HG03378 (cell line): ENCODE measurements around the gene LDLR.

ENCODE experiments used
- ATAC-seq: cut with Tn5 transposase; IDR thresholded peaks from one replicate; pipeline ENCODE4 v1.9.1; 2021; ENCODE audit warnings: mild to moderate bottlenecking, moderate library complexity; ENCODE audit not compliant: unreplicated experiment

The LDLR gene

DNA sequence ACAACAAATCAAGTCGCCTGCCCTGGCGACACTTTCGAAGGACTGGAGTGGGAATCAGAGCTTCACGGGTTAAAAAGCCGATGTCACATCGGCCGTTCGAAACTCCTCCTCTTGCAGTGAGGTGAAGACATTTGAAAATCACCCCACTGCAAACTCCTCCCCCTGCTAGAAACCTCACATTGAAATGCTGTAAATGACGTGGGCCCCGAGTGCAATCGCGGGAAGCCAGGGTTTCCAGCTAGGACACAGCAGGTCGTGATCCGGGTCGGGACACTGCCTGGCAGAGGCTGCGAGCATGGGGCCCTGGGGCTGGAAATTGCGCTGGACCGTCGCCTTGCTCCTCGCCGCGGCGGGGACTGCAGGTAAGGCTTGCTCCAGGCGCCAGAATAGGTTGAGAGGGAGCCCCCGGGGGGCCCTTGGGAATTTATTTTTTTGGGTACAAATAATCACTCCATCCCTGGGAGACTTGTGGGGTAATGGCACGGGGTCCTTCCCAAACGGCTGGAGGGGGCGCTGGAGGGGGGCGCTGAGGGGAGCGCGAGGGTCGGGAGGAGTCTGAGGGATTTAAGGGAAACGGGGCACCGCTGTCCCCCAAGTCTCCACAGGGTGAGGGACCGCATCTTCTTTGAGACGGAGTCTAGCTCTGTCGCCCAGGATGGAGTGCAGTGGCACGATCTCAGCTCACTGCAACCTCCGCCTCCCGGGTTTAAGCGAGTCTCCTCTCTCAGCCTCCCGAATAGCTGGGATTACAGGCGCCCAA is at the start of gene LDLR:
Gene LDLR, plus strand, starts transcription at position 210 of the 760 bp plus-strand sequence. Its CDS starts 86 bp downstream, at position 296.
- no peak for ATAC-seq

- no peak for ATAC-seq
Observed at GRCh38 chr19:11041194-11041593, 48.1 kb upstream of the LDLR start.

- no peak for ATAC-seq
Observed at GRCh38 chr19:11041966-11042627, 47.2 kb upstream of the LDLR start.

GRCh38 chr19:11044431-11044830 is 44.8 kb upstream of the LDLR start:
- no peak for ATAC-seq

- ATAC-seq = no peak
Observed at GRCh38 chr19:11045536-11045935, 43.7 kb upstream of the LDLR start.

- ATAC-seq = no peak
Observed at GRCh38 chr19:11046605-11047354, 42.5 kb upstream of the LDLR start.

- ATAC-seq = no peak
Observed at GRCh38 chr19:11047866-11048265, 41.4 kb upstream of the LDLR start.

DNA sequence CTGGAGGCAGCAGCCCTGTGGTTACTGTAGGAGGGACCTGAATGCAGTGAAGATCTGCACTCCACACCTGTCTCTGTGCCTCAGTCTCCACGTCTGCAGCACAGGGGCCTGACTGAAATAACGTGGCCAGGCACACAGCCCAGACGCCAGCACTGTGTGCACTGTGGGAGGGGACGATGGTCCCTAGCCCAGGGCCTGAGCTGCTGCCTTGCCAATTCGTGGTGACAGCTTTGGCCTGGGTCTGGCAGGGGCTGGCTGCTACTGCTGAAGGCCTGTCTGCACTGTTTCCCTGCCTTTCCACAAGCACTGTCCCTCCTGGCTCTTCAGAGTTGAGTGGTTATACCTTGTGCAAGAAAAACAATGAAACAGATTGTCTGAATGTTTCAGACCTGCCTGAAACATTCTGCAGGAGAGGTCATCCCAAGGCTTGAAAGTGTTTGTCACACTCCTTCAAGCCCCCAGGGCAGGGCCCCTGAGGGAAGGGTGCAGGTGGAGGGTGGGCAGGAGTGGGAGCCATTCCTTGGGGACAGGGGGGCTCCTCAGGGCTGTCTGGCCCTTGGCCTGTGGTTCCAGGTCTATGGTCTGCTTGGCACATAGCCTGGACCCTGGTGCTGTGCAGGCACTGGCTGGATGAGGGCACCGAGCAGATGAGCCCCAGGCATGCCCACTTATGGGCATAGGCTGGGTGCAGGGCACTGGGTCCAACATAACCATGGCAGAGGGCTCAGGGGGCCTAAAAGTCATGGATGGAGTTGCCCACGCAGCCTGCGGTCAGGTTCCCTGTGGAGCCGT is 38.7 kb upstream of the LDLR start:
- no peak for ATAC-seq

DNA sequence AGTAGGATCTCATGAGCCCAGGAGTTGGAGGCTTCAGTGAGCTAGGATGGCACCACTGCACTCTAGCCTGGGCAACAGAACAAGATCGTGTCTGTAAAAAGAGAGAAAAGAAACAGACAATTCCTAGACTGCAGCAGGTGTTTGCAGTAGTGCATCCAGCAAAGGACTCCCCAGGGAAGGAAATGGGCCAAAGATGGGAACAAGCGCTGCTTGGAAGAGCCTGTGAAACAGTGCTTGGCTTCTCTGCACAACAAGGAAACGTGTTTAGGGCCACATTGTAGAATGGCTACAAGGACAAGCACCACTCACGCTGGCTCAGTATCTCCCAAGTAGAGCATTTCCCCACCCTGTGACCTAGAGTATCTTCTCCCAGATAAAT is 35.5 kb upstream of the LDLR start:
- ATAC-seq = no peak

DNA sequence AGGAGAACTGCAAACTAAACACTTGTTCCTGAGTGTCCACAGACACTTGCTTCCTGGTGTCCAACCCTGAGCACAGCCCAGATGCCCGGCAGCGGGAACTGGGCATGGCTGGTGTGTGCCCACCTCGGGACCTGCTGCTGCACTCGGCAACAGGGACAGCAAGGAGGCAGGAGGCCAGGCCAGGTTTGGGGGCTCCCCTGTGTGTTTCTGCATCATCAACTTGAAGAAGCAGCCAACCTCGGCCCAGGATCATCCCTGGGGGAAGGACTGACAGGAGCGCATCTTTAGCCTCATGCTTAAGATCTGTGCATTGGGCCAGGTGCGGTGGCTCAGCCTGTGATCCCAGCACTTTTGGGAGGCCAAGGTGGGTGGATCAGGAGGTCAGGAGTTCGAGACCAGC is 35.1 kb upstream of the LDLR start:
- ATAC-seq = no peak

DNA sequence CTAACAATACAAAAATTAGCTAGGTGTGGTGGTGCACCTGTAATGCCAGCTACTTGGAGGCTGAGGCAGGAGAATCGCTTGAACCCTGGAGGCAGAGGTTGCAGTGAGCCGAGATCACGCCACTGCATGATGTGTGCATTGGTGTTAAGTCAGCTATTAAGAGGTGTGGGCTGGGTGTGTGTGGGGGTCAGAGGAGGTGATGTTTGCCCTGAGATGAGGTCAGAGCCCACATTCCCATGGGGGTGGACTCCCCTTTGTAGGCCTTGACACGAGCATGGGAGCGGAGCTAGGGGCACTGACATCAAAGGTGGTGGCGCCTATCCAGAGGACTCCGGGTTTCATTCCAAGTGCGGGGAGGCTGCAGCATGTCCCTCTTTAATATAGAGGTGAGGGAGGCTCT is 34.6 kb upstream of the LDLR start:
- ATAC-seq = no peak

- ATAC-seq = no peak
Observed at GRCh38 chr19:11058246-11059030, 30.8 kb upstream of the LDLR start.

GRCh38 chr19:11059511-11060358 is 29.5 kb upstream of the LDLR start:
- ATAC-seq = no peak

DNA sequence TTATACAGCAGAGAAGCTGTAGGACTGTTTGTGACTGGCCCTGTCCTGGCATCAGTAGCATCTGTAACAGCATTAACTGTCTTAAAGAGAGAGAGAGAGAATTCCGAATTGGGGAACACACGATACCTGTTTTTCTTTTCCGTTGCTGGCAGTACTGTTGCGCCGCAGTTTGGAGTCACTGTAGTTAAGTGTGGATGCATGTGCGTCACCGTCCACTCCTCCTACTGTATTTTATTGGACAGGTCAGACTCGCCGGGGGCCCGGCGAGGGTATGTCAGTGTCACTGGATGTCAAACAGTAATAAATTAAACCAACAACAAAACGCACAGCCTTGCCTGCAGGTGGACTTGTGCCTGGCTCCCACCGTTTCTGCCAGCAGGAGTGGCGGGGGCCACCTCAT is 27.3 kb upstream of the LDLR start:
- ATAC-seq = no peak

DNA sequence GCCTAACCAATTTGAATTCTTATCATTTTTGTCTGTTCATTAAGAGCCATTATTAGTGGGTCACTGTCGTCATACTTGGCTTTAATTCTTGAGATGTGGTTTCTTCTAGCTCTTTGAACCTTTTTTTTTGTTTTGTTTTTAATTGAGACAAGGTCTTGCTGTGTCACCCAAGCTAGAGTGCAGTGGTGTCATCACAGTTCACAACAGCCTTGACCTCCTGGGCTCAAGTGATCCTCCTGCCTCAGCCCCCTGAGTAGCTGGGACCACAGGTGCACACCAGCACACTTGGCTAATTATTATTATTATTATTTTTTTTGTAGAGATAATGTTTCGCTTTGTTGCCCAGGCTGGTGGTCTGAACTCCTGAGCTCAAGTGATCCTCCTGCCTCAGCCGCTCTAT is 25.8 kb upstream of the LDLR start:
- ATAC-seq = no peak

DNA sequence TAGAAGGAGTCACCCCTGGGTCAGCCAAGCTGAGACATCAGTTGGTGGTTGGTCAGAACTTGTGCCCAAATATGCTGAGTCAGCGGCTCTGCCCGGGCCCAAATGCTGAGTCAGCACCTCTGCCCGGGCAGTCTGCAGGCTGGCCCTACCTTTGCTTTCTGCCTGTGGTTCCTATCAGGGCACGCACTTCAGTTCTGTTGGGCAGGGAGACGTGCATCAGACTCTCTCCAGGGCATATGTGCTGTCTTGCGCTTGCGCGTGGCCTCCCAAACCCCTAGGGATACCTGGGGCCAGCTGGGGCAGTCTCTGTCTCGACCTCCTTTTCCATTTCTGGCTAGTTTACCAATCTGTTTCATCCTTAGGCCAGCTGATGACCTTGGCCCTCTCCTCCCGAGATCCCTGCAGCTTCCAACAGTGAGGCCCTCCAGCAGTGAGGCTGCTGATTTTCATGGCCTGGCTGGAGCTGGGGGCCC is 24.4 kb upstream of the LDLR start:
- no peak for ATAC-seq

DNA sequence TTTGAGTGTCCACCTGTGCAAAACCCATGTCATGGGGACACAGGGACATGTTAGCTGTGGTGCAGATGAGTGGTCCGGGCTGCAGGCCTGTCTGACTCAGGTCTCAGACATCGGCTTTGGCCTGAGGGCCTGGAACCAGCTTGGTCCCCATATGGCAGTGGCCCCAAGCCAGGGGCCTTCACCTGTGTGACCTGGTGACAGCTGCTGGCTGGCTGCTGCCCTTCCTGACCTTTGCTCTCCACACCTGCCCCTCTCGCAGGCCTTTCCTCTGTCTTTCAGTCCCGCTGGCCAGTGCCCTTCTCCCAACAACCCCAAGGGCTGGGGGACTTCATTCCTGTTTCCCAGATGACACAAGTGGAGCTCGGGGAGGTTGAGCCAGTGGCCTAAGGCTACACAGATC is 22.9 kb upstream of the LDLR start:
- no peak for ATAC-seq

DNA sequence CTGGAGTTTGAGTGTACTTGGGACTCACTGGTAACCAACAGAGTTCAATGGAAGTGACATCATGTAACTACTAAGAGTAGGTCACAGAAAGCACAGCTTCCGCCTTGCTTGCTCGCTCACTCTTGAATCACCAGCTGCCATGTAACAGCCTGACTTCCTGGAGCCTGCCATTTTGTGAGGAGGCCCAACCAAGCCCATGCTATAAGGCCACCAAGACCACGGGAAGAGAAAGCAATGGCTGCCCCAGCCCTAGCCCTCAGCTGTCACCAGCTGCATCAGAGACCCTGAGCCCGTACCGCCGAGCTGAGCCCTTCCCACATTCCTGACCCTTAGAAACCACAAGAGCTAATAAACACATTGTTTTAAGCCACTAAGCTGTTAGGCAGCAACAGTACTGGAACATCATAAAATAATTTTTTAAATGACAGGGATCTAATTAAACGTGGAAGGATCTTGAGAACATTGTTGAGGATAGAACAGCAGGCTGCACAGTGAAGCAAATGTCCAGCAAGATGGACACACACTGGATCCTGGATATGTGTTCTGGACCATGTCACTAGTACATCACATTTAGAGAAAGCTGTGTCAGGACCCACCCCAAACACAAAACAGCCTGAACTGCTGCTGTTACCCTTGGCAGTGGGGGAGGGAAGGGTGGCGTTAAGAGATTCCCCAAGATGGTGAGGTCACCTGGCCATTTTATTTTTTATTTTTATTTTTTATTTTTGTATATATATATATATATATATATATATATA is 21.7 kb upstream of the LDLR start:
- ATAC-seq = no peak

DNA sequence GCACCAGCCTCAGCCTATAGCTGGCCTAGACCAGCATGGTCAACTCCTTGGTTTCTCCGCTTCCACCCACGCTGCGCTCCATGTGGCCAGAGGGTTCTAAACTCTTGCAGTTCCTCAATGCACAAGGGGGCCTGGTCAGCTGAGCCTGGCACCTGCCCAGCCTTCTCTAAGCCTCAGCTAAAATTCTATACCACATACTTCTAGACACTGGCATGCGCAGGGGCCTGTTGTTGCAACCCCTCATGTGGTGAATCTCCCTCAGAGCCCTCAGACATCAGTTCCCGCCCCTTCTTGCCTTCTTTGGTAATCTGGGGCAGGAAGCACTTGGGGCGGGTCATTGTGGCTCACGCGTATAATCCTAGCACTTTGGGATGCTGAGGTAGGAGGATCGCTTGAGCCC is 19.7 kb upstream of the LDLR start:
- no peak for ATAC-seq
